HG02884 (cell line): ENCODE results near the gene TLCD5.

Source experiments
- ATAC-seq: cut with Tn5 transposase; IDR thresholded peaks from one replicate; pipeline ENCODE4 v1.9.1; 2021; ENCODE audit warnings: mild to moderate bottlenecking, moderate library complexity; ENCODE audit not compliant: unreplicated experiment

Gene TLCD5

DNA sequence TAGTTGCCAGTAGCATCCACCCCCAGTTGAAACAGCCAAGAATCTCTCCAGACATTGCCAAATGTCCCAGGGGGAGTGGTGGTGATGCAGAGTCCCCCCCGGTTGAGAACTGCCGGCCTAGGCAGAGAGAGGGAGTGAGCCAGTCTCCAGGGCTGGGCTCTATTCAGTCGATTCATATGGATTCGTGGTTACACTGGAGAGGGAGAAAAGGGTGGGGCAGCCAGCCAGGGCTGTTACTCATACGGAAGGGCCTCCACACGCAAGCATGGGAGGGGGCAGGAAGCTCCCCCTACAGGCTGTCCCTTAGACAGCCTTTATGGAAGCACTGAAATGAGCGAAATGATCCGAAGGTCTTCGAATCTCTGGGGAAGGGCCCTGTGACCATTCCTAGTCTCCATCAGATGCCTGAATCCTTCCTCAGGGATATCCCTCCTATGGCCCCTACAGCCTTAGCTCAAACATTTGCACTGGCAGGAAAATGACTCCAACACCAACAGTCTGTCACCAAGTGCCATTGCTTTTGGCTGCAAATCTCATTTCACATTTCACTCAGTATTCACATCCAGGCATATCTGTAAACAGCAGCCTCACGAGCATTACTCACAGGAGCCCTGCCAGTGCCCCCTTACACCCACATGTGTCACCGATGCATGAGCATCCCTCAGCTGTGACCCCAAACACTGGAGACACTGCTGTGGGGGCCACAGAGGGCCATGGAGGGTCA is 18.4 kb upstream of the TLCD5 start:
- no peak for ATAC-seq

DNA sequence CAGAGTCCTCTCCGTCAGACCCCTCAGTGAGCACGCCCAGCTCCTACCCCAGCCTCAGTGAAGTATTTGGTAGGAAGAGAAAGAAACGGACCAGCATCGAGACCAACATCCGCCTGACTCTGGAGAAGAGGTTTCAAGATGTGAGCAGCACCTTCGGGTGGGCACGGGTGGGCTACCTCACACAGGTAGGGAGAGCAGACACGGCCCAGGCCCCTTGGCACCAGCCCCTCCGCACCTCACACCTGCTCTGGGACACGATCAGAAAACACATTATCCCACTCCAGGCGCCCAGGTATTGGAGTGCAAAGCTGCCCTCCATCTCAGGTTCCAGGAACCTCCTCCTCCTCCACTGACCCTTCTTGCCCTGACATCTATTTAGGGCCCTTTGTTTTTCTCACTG is 17.6 kb upstream of the TLCD5 start:
- ATAC-seq: no peak

DNA sequence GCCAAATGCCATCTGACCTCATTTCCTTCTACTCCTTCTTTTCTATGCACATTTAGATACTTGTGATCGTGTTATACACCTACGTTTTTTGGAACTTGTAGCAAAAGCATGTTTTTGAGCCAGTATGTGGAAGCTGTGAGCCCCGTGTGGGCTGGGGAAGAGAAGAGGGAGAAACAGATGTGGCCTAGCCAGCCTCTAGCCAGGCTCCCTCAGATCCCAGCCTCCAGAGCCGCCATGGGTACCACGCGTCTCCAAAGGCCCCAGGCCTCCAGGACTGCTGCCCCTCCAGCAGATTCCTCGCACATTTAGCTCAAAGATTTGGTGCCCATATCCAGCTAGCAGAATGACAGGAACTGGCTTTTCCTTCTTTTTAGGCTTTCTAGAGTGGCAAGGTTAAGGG is 17.0 kb upstream of the TLCD5 start:
- no peak for ATAC-seq

DNA sequence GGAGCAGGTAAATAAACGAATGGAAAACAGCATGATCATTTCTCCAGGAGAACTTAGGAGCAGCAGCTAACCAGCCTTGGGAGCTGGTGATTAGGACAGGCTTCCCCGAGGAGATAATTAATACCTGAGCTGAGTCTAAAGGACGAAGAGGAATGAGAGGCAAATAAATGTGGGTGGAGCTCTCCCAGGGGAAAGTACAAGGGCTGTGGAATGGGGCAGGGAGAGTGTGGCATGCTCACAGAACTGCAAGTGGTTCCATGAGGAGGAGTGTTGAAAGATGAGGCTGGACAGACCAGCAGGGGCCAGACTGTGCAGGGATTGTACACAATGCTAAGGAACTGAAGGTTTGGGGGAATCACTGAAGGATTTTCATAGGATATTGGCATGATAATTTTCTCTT is 14.2 kb upstream of the TLCD5 start:
- no peak for ATAC-seq

DNA sequence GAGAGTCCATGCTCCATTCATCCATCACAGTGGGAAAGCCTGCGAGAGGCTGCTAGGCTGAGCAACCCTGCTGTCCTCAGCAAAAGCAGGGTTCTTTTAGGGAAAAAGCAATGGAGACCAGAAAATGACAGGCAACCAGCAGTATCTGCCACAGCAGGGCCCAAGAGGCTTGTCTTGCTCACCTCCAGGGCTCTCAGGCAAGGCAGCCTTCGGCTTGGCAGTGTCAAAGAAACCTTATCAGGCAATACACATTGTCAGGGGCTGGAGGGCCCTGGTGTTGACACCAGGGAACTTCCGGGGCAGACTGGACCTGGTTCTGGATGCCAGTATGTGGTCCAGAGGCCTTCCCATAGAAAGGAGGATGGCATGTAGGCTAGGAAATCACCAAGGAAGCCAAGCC is 10.2 kb upstream of the TLCD5 start:
- no peak for ATAC-seq

DNA sequence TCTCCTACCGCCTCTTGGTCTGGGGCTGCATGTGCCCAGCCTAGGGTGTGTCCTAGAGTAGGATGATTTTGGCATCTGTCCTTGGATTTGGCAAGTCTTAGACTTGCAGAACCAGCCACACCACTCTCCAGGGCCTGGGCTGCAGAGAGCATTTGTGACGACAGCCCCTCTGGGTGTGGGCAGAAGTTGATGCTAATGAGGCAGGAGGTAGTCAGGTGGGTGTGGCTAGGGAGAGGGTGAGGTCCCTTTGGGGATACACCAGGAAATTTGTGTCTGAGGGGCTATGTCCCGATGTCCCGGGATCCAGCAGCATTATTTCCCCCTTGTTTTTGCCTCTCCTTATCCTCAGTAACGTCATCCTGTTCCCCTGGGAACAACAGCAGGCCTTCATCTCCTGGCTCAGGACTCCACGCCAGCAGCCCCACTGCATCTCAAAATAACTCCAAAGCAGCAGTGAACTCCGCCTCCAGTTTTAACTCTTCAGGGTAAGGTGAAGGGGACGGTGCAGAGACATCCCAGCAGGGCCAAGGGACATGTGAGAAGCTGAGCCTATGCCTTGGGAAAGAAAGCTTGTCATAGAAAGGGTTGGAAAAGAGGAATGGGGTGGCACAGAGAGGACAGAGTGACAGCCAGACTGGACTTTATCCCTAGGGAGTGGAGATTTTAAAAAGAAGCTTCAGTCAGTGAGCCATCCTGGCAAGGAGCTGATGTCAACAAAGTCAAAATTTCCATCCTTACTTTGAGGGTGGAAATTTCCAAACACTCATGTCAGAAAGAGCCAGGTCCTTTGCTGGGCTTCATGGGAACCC is 8.0 kb upstream of the TLCD5 start:
- no peak for ATAC-seq

- no peak for ATAC-seq
These were observed 7.2 kb upstream of the TLCD5 start for GRCh38 chr11:120317689-120318480.

- no peak for ATAC-seq
These were observed 6.2 kb upstream of the TLCD5 start for GRCh38 chr11:120318906-120319305.

DNA sequence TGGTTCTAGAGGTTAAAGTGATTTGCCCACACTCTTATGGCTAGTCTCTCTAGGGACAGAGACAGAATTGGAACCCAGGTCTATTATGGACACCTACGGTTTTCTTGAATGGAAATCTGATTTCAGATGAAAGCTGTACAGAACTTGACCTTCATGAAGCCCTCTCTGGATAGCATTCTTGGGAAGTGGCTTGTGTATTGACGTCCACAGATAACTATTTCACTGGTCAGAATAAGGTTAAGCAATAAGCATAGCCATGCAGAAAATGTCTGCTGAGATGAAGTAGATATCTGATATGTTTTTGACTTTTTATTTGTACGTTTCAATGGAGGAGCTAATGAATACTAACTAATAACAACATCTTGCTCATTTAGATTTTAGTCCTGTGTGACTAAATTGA is 1.1 kb downstream of the TLCD5 start:
- no peak for ATAC-seq

DNA sequence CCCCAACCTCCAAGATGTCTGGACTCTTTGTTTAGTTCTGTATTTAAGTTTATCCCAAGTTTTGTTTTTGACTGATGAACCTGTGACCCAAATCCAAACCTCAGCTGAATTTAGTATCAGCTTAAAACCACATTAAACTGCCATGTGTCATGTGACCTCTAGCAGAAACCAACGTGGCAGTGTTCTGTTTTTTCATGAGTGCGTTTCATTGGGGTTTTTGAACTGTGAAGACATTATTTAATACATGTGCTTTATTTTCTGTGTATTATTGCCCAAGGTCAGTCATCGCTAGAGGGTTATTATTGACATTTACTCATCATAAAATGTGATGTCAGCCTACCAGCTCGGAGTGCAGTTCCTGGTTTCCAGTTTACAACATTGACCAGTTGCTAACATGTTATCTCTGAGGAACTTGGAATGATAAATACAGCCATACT is 1.8 kb downstream of the TLCD5 start:
- ATAC-seq: no peak

DNA sequence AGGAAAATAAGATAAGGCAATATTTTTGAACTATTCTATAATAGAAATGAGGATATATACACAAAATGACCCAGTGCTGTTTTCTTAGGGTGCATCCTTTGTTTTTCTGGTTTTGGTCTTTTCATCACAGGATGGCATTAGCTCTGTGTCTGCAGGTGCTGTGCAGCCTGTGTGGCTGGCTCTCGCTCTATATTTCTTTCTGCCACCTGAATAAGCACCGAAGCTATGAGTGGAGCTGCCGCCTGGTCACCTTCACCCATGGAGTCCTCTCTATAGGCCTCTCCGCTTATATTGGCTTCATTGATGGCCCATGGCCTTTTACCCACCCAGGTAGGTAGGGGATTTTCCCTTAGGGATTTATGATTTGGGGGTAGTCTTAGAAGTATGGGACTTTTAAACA is 2.2 kb downstream of the TLCD5 start:
- ATAC-seq: no peak

- no peak for ATAC-seq
These were observed 4.5 kb downstream of the TLCD5 start for GRCh38 chr11:120329556-120329955.

DNA sequence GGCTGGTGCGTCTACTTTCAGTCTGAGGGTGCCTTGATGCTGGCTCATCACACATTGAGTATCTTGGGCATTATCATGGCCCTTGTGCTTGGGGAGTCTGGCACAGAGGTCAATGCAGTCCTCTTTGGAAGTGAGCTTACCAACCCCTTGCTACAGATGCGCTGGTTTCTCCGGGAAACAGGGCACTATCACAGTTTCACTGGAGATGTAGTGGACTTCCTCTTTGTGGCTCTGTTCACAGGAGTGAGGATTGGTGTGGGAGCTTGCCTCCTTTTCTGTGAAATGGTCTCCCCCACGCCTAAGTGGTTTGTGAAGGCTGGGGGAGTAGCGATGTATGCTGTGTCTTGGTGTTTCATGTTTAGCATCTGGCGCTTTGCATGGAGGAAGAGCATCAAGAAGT is 4.9 kb downstream of the TLCD5 start:
- ATAC-seq: no peak

DNA sequence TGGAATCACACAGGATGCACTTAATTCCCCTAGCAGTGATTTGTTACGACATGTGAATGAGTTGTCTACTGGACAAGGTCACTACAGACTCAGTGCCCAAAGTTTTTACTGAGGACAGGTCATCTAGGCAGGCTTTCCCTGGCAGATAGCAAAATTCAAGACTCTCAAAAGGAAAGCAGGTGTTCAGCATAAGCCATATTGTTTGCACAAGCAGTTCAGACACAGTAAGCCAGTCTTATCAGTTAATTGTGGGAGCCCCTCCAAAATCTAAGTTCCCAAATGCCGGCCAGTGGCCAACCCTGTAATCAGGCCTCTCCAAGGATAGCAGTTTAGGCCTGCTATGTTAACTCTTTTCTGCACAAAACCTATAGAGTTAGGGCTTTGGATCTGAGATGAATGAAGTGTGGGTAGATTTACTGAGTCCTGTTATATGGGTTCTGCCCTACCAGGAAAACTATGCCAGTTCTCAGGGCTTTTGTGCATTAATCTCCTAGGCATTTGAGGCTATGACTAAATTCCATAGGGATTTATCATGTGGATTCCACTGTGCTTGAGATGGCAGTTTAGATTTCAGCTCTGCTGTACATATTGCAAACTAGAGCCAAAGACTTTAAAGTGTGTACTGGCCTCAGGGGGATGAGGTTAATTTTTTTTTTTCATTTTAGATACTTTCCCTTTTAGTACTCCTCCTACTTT is 6.3 kb downstream of the TLCD5 start:
- ATAC-seq: no peak

DNA sequence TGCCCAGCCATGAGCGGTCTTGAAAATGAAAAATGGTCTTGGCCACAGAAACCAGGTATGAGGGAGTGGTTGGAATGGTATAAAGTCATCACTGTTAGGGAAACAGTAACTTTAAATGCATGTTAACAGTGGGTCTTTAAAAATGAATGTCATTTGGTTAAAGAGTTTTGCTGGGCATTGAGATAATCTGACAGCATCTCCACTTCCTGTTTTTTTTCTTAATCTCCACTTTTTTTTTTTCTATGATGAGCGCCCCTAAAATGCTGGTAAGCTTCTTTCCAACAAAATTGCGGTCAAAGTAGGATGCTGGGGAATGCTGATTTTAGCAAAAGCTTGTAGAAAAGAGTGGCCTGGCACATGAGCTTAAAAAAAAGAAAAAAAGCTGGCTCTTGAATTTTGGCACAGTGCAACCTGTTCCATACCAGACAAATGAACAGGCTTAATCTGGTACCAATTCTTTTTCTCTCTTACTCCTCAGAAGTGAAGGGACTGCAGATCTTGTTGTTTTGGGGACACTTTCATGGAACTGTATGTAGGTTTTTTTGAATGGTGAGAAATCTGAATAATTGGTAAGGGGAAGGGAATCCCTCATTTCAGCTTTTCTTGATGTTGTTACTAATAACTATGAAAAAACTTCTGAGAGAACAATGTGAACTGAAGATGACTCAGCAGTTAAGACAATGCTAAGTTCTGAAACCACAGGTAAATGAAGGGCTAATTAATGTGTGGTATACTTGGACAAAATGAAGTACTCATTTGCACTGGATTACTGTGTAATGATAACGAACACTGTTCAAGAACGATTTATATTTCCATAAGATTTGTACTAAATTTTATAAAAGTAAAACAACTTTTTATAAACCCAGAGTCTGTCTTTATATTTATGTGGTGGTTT is 8.0 kb downstream of the TLCD5 start:
- ATAC-seq: no peak

GRCh38 chr11:120333801-120334200 is 8.7 kb downstream of the TLCD5 start:
- no peak for ATAC-seq

- ATAC-seq: no peak
These were observed 9.2 kb downstream of the TLCD5 start for GRCh38 chr11:120334332-120334731.

DNA sequence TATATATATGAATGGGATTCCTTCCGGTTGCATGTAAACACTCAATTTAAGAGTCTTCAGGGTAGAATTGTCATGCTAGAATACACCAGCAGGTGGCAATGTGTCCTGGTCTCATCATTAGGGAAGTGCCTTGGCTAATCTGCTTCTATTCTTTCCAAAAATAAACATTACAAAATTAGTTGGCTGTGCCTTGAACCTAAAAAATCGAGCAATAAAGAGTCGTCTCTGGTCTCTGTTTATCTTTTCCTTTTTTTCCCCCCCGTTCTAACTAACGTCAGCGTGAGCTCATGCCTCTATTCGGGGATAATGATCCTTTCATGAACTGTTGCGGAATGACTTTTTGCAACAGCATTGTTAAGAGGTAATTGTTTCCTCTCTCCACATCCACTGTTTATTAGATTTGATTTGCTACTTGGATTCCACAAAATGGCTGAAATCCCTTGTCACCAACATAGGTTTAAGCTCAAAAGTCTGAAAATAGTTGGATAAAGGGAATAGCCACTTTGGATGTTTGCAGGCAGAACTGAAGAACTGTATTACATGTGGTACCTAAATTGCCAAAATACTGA is 9.9 kb downstream of the TLCD5 start:
- no peak for ATAC-seq

- no peak for ATAC-seq
These were observed 10.4 kb downstream of the TLCD5 start for GRCh38 chr11:120335556-120335907.
